Left lung (tissue), 10 donors: Measurements from ENCODE around the gene PADI2. TPM values are rescaled to one million over a fixed set of nuclear protein-coding genes. Genes with fewer than 3 reads are reported as not detected.

Experiments used
- ATAC-seq: fragments of 200-7000 bp; cut with Tn5 transposase; one replicate; pipeline ENCODE4 v1.9.1; 2020; ENCODE audit warnings: moderate library complexity
- DNase-seq, 4 donors: peaks; one replicate each; pipeline ENCODE4 v3.0.0-alpha.2; 2013 to 2020
- H3K27ac ChIP-seq, 2 donors: fragments of 200-600 bp; sonication (generic) in 1 of 2; one replicate each; pipeline versions ENCODE4 v1.5.0 to v1.8.0; 2020 to 2021
- H3K27me3 ChIP-seq, 2 donors: fragments of 200-600 bp; sonication (generic) in 1 of 2; one replicate each; pipeline versions ENCODE4 v1.5.0 to v1.8.0; 2020 to 2021
- H3K36me3 ChIP-seq, 2 donors: fragments of 200-600 bp; sonication (generic) in 1 of 2; one replicate each; pipeline versions ENCODE4 v1.5.0 to v1.8.0; 2020 to 2021
- H3K4me1 ChIP-seq, 2 donors: fragments of 200-600 bp; one replicate each; pipeline ENCODE4 v1.8.0; 2021
- H3K4me3 ChIP-seq, 2 donors: fragments of 200-600 bp; sonication (generic) in 1 of 2; one replicate each; pipeline versions ENCODE4 v1.5.0 to v1.8.0; 2020 to 2021; ENCODE audit warnings: mild to moderate bottlenecking in 1 of 2
- H3K9me3 ChIP-seq, 2 donors: fragments of 200-600 bp; sonication (generic) in 1 of 2; one replicate each; pipeline versions ENCODE4 v1.5.0 to v1.8.0; 2020 to 2021
- CTCF ChIP-seq, 2 donors: fragments of 200-600 bp; sonication (generic) in 1 of 2; IDR thresholded peaks; one replicate each; pipeline versions ENCODE4 v1.5.0 to v1.8.0; 2021; ENCODE audit warnings: antibody characterized with exemption in 2 of 2
- intact Hi-C, 2 donors: fragments of 100-400 bp; cut with DNase I; formaldehyde crosslinking; loops; one replicate each; pipeline versions ENCODE4 v1.11.2 to v1.14.2; 2022
- polyA plus RNA-seq, 6 donors: library from polyadenylated mRNA; unstranded; fragments of 120-200 nt; gene quantifications; one replicate each; pipeline ENCODE4 v1.2.1, GENCODE V29; 2013; ENCODE audit not compliant: insufficient read length in 6 of 6
- total RNA-seq, 2 donors: library from RNA; stranded (reverse); fragmentation: NEBNext Ultra II Directional; extraction: Animal tissue kit (Norgen Biotek cat#: 25700); gene quantifications; one replicate each; pipeline ENCODE4 v1.2.1, GENCODE V29; 2021
- donor health status: DM: no; HTN: yes; CAD: no.
- donor health status: DM: no; HTN: no; CAD: no.

The PADI2 gene
- total and polyA plus RNA-seq, 8 donors, result 2.2 to 35.4 (median 10.6) TPM

- H3K36me3 ChIP-seq, result peaks cover 0 to 85% of the 10 kb centered on the region in 2 donors
- TF ChIP-seq CTCF (IDR thresholded peaks at IDR 0.05), result no peak
- no peak overlapping the region for H3K4me3 ChIP-seq
- no peaks in the 10 kb centered on the region for H3K27me3 ChIP-seq
- H3K27ac ChIP-seq, result no peak overlapping the region
- peaks cover 0 to 4% of the 10 kb centered on the region in 2 donors for H3K4me1 ChIP-seq
- H3K9me3 ChIP-seq, result no peaks in the 10 kb centered on the region
- no peak for ATAC-seq
- intact Hi-C loops, result loop anchor here in 1 of 2 donors (5.0 kb wide), 1 partner anchor 78 kb away; no protein-coding TSS in a partner anchor
- no peak for DNase-seq
Observed at GRCh38 chr1:17040135-17040534, 79.1 kb downstream of the PADI2 start.

DNA sequence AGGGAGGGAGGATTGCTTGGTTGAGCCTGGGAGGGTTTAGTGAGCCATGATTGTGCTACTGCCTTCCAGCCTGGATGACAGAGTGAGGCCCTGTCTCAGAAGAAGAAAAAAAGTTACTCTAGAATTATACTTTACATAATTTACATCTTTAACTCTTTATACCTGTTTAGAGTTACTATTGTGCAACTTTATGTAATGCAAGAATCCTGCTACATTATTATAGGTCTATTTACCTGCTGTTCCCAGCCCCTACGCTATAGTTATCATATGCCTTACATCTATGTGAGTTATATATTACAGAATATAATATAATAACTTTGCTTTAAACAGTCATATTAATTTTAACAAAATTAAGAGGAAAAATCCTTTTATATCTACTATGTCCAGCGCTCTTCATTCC, 79.7 kb downstream of the PADI2 start:
- H3K9me3 ChIP-seq, result no peaks in the 10 kb centered on the region
- ATAC-seq (no peak), DNase-seq (no peak)
- intact Hi-C loops, result no loop called here
- no peak for TF ChIP-seq CTCF (IDR thresholded peaks at IDR 0.05)
- no peak overlapping the region for H3K27ac ChIP-seq
- no peaks in the 10 kb centered on the region for H3K27me3 ChIP-seq
- H3K4me1 ChIP-seq, result no peaks in the 10 kb centered on the region
- H3K4me3 ChIP-seq, result no peak overlapping the region
- H3K36me3 ChIP-seq, result peaks cover 0 to 86% of the 10 kb centered on the region in 2 donors

DNA sequence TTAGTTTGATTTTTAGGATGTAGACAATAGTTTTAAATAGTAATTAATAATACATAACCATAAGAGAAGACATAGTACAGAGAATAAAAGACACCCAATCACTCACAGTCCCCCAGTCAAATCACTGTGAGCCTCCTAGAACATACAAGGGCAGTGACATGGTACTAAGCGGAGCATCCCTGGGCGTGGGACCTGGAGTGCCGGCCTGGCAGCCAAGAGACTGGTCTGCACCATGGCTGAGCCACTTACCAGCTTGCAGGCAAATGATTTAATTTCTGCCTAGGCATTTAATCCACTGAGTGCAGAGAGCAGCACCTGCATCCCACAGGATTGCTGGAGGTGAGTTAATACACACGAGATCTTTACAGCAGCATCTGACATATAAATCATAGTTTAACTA, 85.8 kb downstream of the PADI2 start:
- no peak for DNase-seq
- no peak overlapping the region for H3K4me3 ChIP-seq
- intact Hi-C loops, result no loop called here
- H3K4me1 ChIP-seq, result peaks cover 0 to 4% of the 10 kb centered on the region in 2 donors
- peaks cover 0 to 86% of the 10 kb centered on the region in 2 donors for H3K36me3 ChIP-seq
- H3K27me3 ChIP-seq, result no peaks in the 10 kb centered on the region
- no peak for ATAC-seq
- H3K27ac ChIP-seq, result no peak overlapping the region
- H3K9me3 ChIP-seq, result no peaks in the 10 kb centered on the region
- no peak for TF ChIP-seq CTCF (IDR thresholded peaks at IDR 0.05)

DNA sequence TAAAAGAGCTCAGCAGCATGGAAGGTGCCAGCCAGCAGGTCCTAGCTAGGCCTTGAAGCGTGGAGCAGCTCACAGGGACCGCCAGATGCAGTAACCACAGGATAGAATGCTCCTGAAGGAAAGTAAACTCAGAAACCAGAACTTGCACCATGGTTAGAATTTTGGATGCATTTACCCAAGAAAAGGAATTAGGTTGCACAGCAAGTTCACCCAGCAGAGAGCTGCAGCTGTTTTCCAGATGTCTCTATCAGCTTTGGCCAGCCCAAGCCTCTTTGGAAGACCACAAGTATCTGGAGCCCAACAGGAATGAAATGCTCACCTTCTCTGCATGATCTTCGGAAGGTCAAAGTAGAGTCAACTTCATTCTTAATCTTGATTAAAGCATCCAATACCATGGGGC, 86.5 kb downstream of the PADI2 start:
- ATAC-seq (no peak), DNase-seq (no peak)
- H3K4me1 ChIP-seq, result peaks cover 3 to 12% of the 10 kb centered on the region in 2 donors
- H3K27ac ChIP-seq, result no peak overlapping the region
- peaks cover 0 to 86% of the 10 kb centered on the region in 2 donors for H3K36me3 ChIP-seq
- TF ChIP-seq CTCF (IDR thresholded peaks at IDR 0.05), result no peak
- no peaks in the 10 kb centered on the region for H3K9me3 ChIP-seq
- no peak overlapping the region for H3K4me3 ChIP-seq
- H3K27me3 ChIP-seq, result no peaks in the 10 kb centered on the region
- intact Hi-C loops, result no loop called here

DNA sequence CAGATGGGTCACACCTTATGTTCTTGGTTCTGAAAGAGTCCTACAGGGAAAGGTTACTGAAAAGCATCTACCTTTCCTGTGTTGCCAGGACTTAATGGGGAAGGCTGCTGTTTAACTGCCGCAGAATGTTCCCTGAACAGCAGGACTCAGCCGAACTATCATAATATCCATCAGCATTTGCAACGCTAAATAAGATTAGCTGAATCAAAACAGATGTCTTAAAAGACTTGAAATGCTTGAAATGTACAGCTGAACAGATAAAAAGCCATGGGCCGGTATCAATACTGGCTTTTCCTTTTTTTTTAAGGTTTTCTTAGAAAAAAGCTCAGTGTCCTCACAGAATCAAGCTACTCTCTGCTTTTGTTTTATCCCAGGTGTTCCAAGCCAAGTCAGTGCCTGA, 87.8 kb downstream of the PADI2 start:
- ATAC-seq (no peak), DNase-seq (no peak)
- peaks cover 11 to 21% of the 10 kb centered on the region in 2 donors for H3K4me1 ChIP-seq
- H3K27ac ChIP-seq, result no peak overlapping the region
- intact Hi-C loops, result no loop called here
- peaks cover 0 to 93% of the 10 kb centered on the region in 2 donors for H3K36me3 ChIP-seq
- no peak overlapping the region for H3K4me3 ChIP-seq
- H3K9me3 ChIP-seq, result no peaks in the 10 kb centered on the region
- TF ChIP-seq CTCF (IDR thresholded peaks at IDR 0.05), result no peak
- no peaks in the 10 kb centered on the region for H3K27me3 ChIP-seq
